Brain microvascular endothelial cell (primary cell): ENCODE results near the gene LDAH.

Experiments
- DNase-seq: peaks from one replicate; pipeline ENCODE4 v3.0.0-alpha.2; 2020
- H3K27ac ChIP-seq: fragments of 250-450 bp; sonication (Bioruptor Pico); 2 replicates; pipeline ENCODE4 v1.5.1; 2020; ENCODE audit warnings: mild to moderate bottlenecking, moderate library complexity
- H3K27me3 ChIP-seq: fragments of 250-450 bp; sonication (Bioruptor Pico); replicated peaks from 2 replicates; pipeline ENCODE4 v1.5.1; 2020; ENCODE audit warnings: mild to moderate bottlenecking
- H3K36me3 ChIP-seq: fragments of 250-450 bp; sonication (Bioruptor Pico); replicated peaks from 2 replicates; pipeline ENCODE4 v1.5.1; 2020; ENCODE audit warnings: mild to moderate bottlenecking
- H3K4me3 ChIP-seq: 2 replicates; pipeline ENCODE4 v1.5.1; 2011; ENCODE audit warnings: low read depth, mild to moderate bottlenecking, control low read depth, low read length, moderate library complexity
- in situ Hi-C: cut with HindIII; loops from 2 replicates; pipeline ENCODE4 v1.10.0; 2017; ENCODE audit warnings: low sequenced_read_pairs, low pct_ligation_motif_present
- TF ChIP-seq, protein P1 (sequence below): IDR thresholded peaks from 2 replicates; pipeline ENCODE4 v1.5.1; 2011; ENCODE audit warnings: low read depth, mild to moderate bottlenecking, moderate library complexity, low read length, control low read depth, inconsistent platforms; ENCODE audit errors: missing control alignments

LDAH gene

DNA sequence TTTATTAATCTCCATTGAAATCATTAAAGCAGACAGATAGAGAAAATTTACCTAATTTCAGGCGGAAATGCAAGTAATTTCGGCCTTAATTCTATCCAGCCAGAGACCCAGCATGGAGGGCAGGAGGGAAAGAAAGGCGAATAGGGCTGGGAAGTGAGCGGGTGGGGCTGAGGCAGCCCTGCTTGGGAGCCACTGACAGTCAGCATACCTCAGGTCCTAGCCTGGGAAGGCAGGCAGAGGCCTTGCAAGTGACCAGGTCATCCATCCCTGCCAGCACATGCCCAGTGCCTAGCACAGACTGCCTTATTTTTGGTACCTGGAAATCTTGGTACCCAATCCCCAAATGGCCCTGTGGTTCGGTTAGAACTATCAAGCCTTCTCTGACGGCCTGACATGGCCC lies 154.4 kb downstream of the LDAH start:
- TF ChIP-seq, protein P1, sequence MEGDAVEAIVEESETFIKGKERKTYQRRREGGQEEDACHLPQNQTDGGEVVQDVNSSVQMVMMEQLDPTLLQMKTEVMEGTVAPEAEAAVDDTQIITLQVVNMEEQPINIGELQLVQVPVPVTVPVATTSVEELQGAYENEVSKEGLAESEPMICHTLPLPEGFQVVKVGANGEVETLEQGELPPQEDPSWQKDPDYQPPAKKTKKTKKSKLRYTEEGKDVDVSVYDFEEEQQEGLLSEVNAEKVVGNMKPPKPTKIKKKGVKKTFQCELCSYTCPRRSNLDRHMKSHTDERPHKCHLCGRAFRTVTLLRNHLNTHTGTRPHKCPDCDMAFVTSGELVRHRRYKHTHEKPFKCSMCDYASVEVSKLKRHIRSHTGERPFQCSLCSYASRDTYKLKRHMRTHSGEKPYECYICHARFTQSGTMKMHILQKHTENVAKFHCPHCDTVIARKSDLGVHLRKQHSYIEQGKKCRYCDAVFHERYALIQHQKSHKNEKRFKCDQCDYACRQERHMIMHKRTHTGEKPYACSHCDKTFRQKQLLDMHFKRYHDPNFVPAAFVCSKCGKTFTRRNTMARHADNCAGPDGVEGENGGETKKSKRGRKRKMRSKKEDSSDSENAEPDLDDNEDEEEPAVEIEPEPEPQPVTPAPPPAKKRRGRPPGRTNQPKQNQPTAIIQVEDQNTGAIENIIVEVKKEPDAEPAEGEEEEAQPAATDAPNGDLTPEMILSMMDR: no peak
- in situ Hi-C loops: no loop called here
- no peak overlapping the region for H3K4me3 ChIP-seq
- DNase-seq: no peak
- H3K36me3 ChIP-seq: no peaks in the 10 kb centered on the region
- H3K27me3 ChIP-seq: peaks cover 71% of the 10 kb centered on the region
- H3K27ac ChIP-seq: no peak overlapping the region

DNA sequence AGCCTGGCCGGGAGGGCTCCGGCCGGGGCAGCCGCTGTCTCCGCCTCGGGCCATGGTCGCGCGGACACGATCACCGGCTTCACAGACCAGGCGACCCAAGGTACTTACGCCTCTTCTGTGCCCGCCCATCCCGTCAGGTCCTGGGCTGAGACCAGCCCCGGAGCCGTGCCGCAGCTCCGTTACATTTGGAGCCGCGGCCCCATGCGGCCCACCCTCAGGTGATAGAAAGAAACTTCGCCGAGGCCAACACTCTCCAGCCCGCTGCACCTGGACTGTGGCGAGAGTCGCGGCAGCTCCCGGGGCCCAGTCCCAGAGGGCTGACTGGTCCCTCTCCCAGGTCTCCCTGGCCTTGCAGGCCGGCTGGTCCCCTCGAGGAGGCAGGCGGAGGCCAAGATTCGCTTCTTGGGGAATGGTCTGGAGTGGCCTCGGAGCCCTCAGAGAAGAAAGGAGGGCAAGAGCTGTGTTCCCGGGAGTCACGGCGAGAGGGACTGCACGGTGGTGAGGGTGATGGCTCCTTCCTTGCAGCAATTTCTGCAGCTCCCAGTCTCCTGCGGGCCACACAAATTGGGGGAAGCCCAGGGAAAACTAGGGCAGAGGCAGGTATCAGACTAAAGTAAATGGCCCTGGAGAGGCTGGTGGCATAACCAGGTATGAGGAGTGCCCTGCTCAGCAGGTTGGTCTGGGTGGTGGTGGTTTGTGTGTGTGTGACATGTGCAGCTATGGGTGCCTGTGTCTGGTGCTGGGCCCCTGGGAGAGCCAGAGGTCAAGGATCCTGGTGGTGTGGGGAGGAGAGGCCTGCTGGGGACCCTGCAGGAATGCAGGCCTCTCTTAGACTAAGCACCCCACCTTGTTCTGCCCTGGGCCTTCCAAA lies 155.1 kb downstream of the LDAH start:
- H3K36me3 ChIP-seq: no peaks in the 10 kb centered on the region
- peak overlapping the region; percentile 37 for H3K4me3 ChIP-seq
- H3K27me3 ChIP-seq: peaks cover 76% of the 10 kb centered on the region
- TF ChIP-seq, protein P1: no peak
- no peak for DNase-seq
- in situ Hi-C loops: no loop called here
- H3K27ac ChIP-seq: no peak overlapping the region

DNA sequence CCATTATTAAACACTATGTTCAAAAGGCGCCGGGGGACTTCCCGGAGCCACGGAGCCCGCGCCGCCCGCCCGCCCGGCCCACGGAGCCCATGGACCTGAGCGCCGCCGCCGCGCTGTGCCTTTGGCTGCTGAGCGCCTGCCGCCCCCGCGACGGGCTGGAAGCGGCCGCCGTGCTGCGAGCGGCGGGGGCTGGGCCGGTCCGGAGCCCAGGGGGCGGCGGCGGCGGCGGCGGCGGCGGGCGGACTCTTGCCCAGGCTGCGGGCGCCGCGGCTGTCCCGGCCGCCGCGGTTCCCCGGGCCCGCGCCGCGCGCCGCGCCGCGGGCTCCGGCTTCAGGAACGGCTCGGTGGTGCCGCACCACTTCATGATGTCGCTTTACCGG lies 155.8 kb downstream of the LDAH start:
- Histone ChIP-seq H3K27ac (no peak overlapping the region), H3K36me3 (no peaks in the 10 kb centered on the region), H3K27me3 (peaks cover 78% of the 10 kb centered on the region), H3K4me3 (peak overlapping the region; percentile 37)
- TF ChIP-seq, protein P1: no peak
- in situ Hi-C loops: no loop called here
- no peak for DNase-seq

- no peak for DNase-seq
- TF ChIP-seq, protein P1: peak; percentile 31
- Histone ChIP-seq H3K4me3 (peak within 1 kb of the TSS; percentile 37), H3K27me3 (peaks cover 82% of the 10 kb centered on the region), H3K27ac (no peak within 1 kb of the TSS), H3K36me3 (no peaks in the 10 kb centered on the region)
- in situ Hi-C loops: no loop called here
These were observed 156.4 kb downstream of the LDAH start, which contains the start of gene GDF7 for GRCh38 chr2:20666304-20667150. Gene GDF7 (plus strand): TSS chr2:20667144. CDS start chr2:20667240, 96 bp downstream.

DNA sequence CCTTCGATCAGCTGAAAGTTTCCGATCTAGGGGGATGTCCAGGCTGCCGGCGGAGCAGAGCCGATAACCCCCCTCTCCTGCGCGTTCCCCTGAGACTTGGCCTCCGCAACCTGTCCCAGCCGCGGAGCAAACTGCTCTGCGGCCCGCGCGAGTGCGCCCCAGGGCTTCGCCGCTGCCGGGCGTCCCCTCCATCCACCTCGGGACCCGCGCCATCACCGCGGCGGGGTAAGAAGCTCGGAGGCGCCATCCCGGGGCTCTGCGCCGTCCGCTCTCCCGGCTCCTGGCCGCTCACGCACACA lies 156.9 kb downstream of the LDAH start:
- Histone ChIP-seq H3K27ac (no peak overlapping the region), H3K36me3 (no peaks in the 10 kb centered on the region), H3K27me3 (peaks cover 76% of the 10 kb centered on the region), H3K4me3 (peak overlapping the region; percentile 33)
- TF ChIP-seq, protein P1: no peak
- DNase-seq: no peak
- in situ Hi-C loops: no loop called here
